ENCODE data around the gene HYAL2. TPM values are rescaled to one million over a fixed set of nuclear protein-coding genes. Genes with fewer than 3 reads are reported as not detected.

The HYAL2 gene
- total and polyA plus RNA-seq, 7 donors: 20.6 to 61.7 (median 27.2) TPM

DNA sequence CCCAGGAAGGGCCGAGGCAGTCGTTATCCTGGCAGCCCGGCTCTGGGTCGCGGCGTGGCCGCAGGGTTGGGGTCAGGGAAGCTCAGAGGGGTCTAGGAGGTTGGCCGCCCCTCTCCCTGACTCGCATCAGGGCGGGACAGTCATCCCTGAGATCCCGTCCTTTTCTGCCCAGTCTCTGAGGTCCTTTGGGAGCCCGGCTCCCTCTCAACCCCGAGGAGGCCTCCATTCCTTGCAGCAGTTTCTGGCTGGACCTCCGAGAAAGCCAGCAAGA lies 495 bp downstream of the HYAL2 start:
- no peak for ATAC-seq
- Histone ChIP-seq H3K4me1 (peaks cover 55% of the 10 kb centered on the region), H3K4me3 (peak overlapping the region; percentile 90), H3K27ac (peak overlapping the region; percentile 93), H3K36me3 (ENCODE audit: insufficient read depth in 1 of 2, low read depth in 1 of 2) (peaks cover 0 to 50% of the 10 kb centered on the region in 2 donors), H3K27me3 (ENCODE audit: insufficient read depth in 3 of 3, low read length in 2 of 3) (no peaks in the 10 kb centered on the region), H3K9me3 (no peaks in the 10 kb centered on the region)
- WGBS, 3 donors: 10 to 22% (median 19%) methylated on average over 13 to 14 of the region's 14 CpGs
- intact Hi-C loops (cut with DNase I): no loop called here
- TF ChIP-seq CTCF (IDR thresholded peaks at IDR 0.05): no peak
- no peak for DNase-seq

- Histone ChIP-seq H3K27me3 (ENCODE audit: insufficient read depth in 3 of 3, low read length in 2 of 3) (no peaks in the 10 kb centered on the region), H3K4me1 (peaks cover 54% of the 10 kb centered on the region), H3K4me3 (peak overlapping the region; percentile 90), H3K9me3 (no peaks in the 10 kb centered on the region), H3K27ac (peak overlapping the region; percentile 93), H3K36me3 (ENCODE audit: insufficient read depth in 1 of 2, low read depth in 1 of 2) (peaks cover 0 to 53% of the 10 kb centered on the region in 2 donors)
- intact Hi-C loops (cut with DNase I): no loop called here
- peak; percentile 88 to 90 (median 89) for ATAC-seq
- 1 to 2% (median 1%) methylated on average over 46 to 59 of the region's 59 CpGs for WGBS, 3 donors
- peak; percentile 41 for TF ChIP-seq CTCF (IDR thresholded peaks at IDR 0.05)
- DNase-seq: peak; percentile 92 to 95
Measured at GRCh38 chr3:50321336-50322114, 1.0 kb downstream of the HYAL2 start.

DNA sequence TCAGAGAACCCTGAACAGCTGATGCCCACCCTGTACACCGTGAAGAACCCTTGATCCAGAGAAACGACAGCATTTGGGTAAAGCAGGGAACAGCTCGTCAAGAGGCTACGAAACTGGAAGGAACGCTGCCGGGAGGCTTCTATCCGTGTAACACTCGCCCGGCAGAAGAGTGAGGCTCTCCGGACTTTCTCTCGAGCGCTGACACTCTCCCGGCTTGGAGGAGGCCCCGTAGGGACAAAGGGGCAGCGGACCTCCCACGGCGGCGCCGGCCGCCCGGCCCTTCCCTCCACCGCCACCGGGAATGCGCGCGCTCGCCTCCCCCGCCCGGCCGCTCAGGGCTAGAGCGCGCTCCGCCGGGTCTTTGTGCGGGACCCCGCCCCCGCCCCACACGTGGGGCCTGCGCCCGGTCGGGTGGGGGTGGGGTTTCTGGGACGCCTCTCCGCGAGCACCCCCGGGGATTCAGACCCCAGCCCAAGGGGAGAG lies 1.7 kb downstream of the HYAL2 start:
- WGBS, 3 donors: 0 to 1% (median 0%) methylated on average over 20 to 45 of the region's 45 CpGs
- ATAC-seq: peak; percentile 75 to 83 (median 80)
- no peak for TF ChIP-seq CTCF (IDR thresholded peaks at IDR 0.05)
- Histone ChIP-seq H3K36me3 (ENCODE audit: insufficient read depth in 1 of 2, low read depth in 1 of 2) (peaks cover 0 to 53% of the 10 kb centered on the region in 2 donors), H3K27ac (peak overlapping the region; percentile 93), H3K9me3 (no peaks in the 10 kb centered on the region), H3K4me1 (peaks cover 54% of the 10 kb centered on the region), H3K27me3 (ENCODE audit: insufficient read depth in 3 of 3, low read length in 2 of 3) (no peaks in the 10 kb centered on the region), H3K4me3 (peak overlapping the region; percentile 90)
- peak; percentile 81 to 90 for DNase-seq
- intact Hi-C loops (cut with DNase I): no loop called here

DNA sequence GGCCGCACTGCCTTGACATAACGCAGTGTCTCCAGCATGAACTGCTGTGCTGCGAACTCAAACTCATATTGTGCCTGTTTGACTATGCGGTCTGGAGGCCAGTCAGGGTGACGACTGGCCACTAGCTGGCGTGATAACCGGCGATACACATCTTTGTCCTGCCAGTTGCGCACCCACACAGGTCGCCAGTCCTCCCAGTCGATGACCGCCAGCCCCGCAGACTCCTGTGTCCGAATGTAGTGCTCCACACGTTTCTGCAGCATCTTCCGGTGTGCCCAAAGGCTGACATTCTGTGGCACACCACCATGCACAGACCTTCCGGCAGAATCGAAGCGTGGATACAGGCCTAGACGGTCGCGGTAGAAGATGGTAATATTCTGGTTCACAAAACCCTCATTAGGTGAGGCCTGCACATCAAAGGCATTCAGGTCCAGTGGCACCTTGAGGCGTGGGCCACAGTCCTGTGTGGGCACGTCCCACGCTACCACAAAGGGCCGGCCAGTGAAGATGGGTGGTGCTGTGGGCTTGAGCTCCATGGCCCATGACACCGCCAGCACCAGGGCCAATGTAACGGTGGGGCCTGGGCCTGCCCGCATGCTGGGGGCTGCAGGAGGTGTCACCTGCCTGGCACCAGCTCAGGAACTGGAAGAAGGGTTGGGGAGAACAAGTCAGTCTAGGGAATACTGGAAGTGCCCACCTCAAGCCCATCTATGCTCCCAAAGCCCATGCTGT lies 2.5 kb downstream of the HYAL2 start:
- DNase-seq (peak in 1 of 2 donors; percentile 13), ATAC-seq (no peak)
- peaks cover 54% of the 10 kb centered on the region for H3K4me1 ChIP-seq
- no peaks in the 10 kb centered on the region for H3K9me3 ChIP-seq
- peaks cover 0 to 47% of the 10 kb centered on the region in 2 donors for H3K36me3 ChIP-seq (ENCODE audit: insufficient read depth in 1 of 2, low read depth in 1 of 2)
- H3K27me3 ChIP-seq (ENCODE audit: insufficient read depth in 3 of 3, low read length in 2 of 3): no peaks in the 10 kb centered on the region
- H3K27ac ChIP-seq: peak overlapping the region; percentile 93
- 69 to 72% (median 70%) methylated on average over 29 of the region's 29 CpGs for WGBS, 3 donors
- no peak for TF ChIP-seq CTCF (IDR thresholded peaks at IDR 0.05)
- H3K4me3 ChIP-seq: peak overlapping the region; percentile 90
- intact Hi-C loops (cut with DNase I): no loop called here

All from psoas muscle (tissue), 8 donors.